HG02623 (cell line): ENCODE measurements around the gene PHC2.

Source experiments
- ATAC-seq: cut with Tn5 transposase; IDR thresholded peaks from one replicate; pipeline ENCODE4 v1.9.1; 2021; ENCODE audit warnings: moderate library complexity; ENCODE audit not compliant: unreplicated experiment

Gene PHC2

GRCh38 chr1:33274446-33274845 is 156.4 kb downstream of the PHC2 start:
- ATAC-seq: no peak

- no peak for ATAC-seq
Observed at GRCh38 chr1:33273961-33274371, 156.9 kb downstream of the PHC2 start.
